HepG2 (cell line): ENCODE results near the gene ATRAID. TPM values are rescaled to one million over a fixed set of nuclear protein-coding genes. Genes with fewer than 3 reads are reported as not detected.

Experiments used
- ATF7-NPFF ChIP-seq: sonication (generic); formaldehyde crosslinking; IDR thresholded peaks from 2 replicates; pipeline ENCODE4 v1.8.1; 2023; ENCODE audit warnings: mild to moderate bottlenecking, low read depth, missing genetic modification reagents, moderate library complexity
- DBP ChIP-seq: sonication (generic); formaldehyde crosslinking; IDR thresholded peaks from 2 replicates; pipeline ENCODE4 v1.4.0; 2020; ENCODE audit warnings: missing genetic modification reagents; ENCODE audit errors: not compliant biosample characterization
- DDIT3 ChIP-seq: sonication (generic); formaldehyde crosslinking; IDR thresholded peaks from 2 replicates; pipeline ENCODE4 v1.4.0; 2020; ENCODE audit warnings: mild to moderate bottlenecking, missing genetic modification reagents
- GTF3A ChIP-seq: sonication (generic); formaldehyde crosslinking; conservative IDR thresholded peaks from 2 replicates; pipeline ENCODE4 v1.4.0; 2020; ENCODE audit warnings: mild to moderate bottlenecking, missing genetic modification reagents
- JDP2 ChIP-seq: sonication (generic); formaldehyde crosslinking; IDR thresholded peaks from 2 replicates; pipeline ENCODE4 v1.8.1; 2022; ENCODE audit warnings: missing genetic modification reagents, borderline replicate concordance
- LCORL ChIP-seq, 2 experiments: fragments of 450-650 bp in 1 of 2; sonication (generic) in 1 of 2; formaldehyde crosslinking in 1 of 2; IDR thresholded peaks; 2 replicates each; pipeline versions ENCODE4 v1.5.0 to v1.6.1; 2017 to 2020; ENCODE audit warnings: antibody characterized with exemption in 1 of 2, missing genetic modification reagents in 1 of 2
- MAF1 ChIP-seq: sonication (generic); formaldehyde crosslinking; IDR thresholded peaks from 2 replicates; pipeline ENCODE4 v1.5.0; 2020; ENCODE audit warnings: missing genetic modification reagents, borderline replicate concordance
- NFAT5 ChIP-seq: sonication (generic); formaldehyde crosslinking; IDR thresholded peaks from 2 replicates; pipeline ENCODE4 v1.4.0; 2020; ENCODE audit warnings: missing genetic modification reagents
- NFIB ChIP-seq: sonication (generic); formaldehyde crosslinking; IDR thresholded peaks from 2 replicates; pipeline ENCODE4 v1.9.0; 2021; ENCODE audit warnings: missing genetic modification reagents, mild to moderate bottlenecking, borderline replicate concordance
- NR2C2 ChIP-seq: sonication (generic); formaldehyde crosslinking; IDR thresholded peaks from 2 replicates; pipeline ENCODE4 v1.4.0; 2020; ENCODE audit warnings: missing genetic modification reagents, mild to moderate bottlenecking, moderate library complexity, borderline replicate concordance
- SSRP1 ChIP-seq: IDR thresholded peaks from 2 replicates; pipeline ENCODE4 v1.6.1; 2016; ENCODE audit warnings: control low read depth
- TOE1 ChIP-seq: sonication (generic); formaldehyde crosslinking; IDR thresholded peaks from 2 replicates; pipeline ENCODE4 v1.4.0; 2020; ENCODE audit warnings: mild to moderate bottlenecking, missing genetic modification reagents
- XRCC5 ChIP-seq: fragments of 200-400 bp; formaldehyde crosslinking; optimal IDR thresholded peaks from 2 replicates; pipeline ENCODE3; 2017; ENCODE audit warnings: mild to moderate bottlenecking, low read length
- ZBTB10 ChIP-seq: sonication (generic); formaldehyde crosslinking; IDR thresholded peaks from 2 replicates; pipeline ENCODE4 v1.4.0; 2020; ENCODE audit warnings: missing genetic modification reagents, borderline replicate concordance
- ZNF350 ChIP-seq: sonication (generic); formaldehyde crosslinking; IDR thresholded peaks from 2 replicates; pipeline ENCODE4 v1.4.0; 2020; ENCODE audit warnings: mild to moderate bottlenecking, low read depth, missing genetic modification reagents, borderline replicate concordance
- ZNF432 ChIP-seq: sonication (generic); formaldehyde crosslinking; IDR thresholded peaks from 2 replicates; pipeline ENCODE4 v1.5.0; 2020; ENCODE audit warnings: missing genetic modification reagents, mild to moderate bottlenecking, borderline replicate concordance
- ZNF607 ChIP-seq: sonication (generic); formaldehyde crosslinking; IDR thresholded peaks from 2 replicates; pipeline ENCODE4 v1.5.1; 2020; ENCODE audit warnings: missing genetic modification reagents, mild to moderate bottlenecking, borderline replicate concordance
- polyA plus RNA-seq, 8 experiments: library from polyadenylated mRNA; depleted of rRNA in 3 of 8; stranded (reverse) in 7 of 8; unstranded in 1 of 8; fragments of >200 nt; fragmentation: Illumina TruSeq in 4 of 8; extraction: Trizol in 4 of 8; gene quantifications; 2 replicates each; pipeline versions ENCODE4 v1.2.1 to v1.2.3, GENCODE V29; 2011 to 2016; ENCODE audit warnings: low read depth in 4 of 8, missing spikeins in 1 of 8, mixed read lengths in 1 of 8; ENCODE audit not compliant: insufficient read depth in 1 of 8
- total RNA-seq, 5 experiments: library from RNA; depleted of rRNA; stranded (reverse); fragments of >200 nt; fragmentation: Illumina TruSeq; extraction: Trizol; gene quantifications; 2 replicates each; pipeline ENCODE4 v1.2.3, GENCODE V29; 2016; ENCODE audit warnings: low read depth in 1 of 5

ATRAID gene
- total and polyA plus RNA-seq, 2 of the 13 experiments (the other 11 are each of a cell fraction or from before 2014, with no cell fraction given), result 207 to 382 TPM

GRCh38 chr2:27212626-27213471 lies 1.0 kb downstream of the ATRAID start (continued):
- TF ChIP-seq NFAT5 (CRISPR knock-in tag), result no peak
- no peak for TF ChIP-seq ZNF607 (CRISPR knock-in tag)
- TF ChIP-seq NR2C2 (CRISPR knock-in tag), result no peak
- no peak for TF ChIP-seq TOE1 (CRISPR knock-in tag)
- no peak; the same call in 1 of the 2 replicates for TF ChIP-seq ZBTB10 (CRISPR knock-in tag)
- TF ChIP-seq ZNF432, result no peak
- TF ChIP-seq NFIB (CRISPR knock-in tag), result no peak
- 0 out of 2 replicates have a peak, but pooled peaks have one; percentile 17 for TF ChIP-seq DDIT3 (CRISPR knock-in tag)
- TF ChIP-seq LCORL (IDR thresholded peaks at IDR 0.05), result no peak
- TF ChIP-seq LCORL (CRISPR knock-in tag; IDR thresholded peaks at IDR 0.05), result no peak
- TF ChIP-seq DBP (CRISPR knock-in tag), result no peak
- TF ChIP-seq ZNF350, result 0 out of 2 replicates have a peak, but pooled peaks have one; percentile 0
- TF ChIP-seq SSRP1 (CRISPR knock-in tag), result peak; percentile 45; the same call in 1 of the 2 replicates
- no peak for TF ChIP-seq JDP2 (CRISPR knock-in tag)
- no peak for TF ChIP-seq MAF1
- TF ChIP-seq GTF3A (CRISPR knock-in tag), result no peak
- TF ChIP-seq ATF7-NPFF (CRISPR knock-in tag), result no peak
- no peak for TF ChIP-seq XRCC5
